ENCODE measurements around the gene MATR3. TPM values are rescaled to one million over a fixed set of nuclear protein-coding genes. Genes with fewer than 3 reads are reported as not detected.
"Not testable (repeated sequence)": the region's sequence is repeated elsewhere in the genome, so short reads cannot be mapped to it uniquely, and the experiment has no call there.

The MATR3 gene
- total and polyA plus RNA-seq, 3 experiments from 2014 or later, result 184 to 364 (median 199) TPM

DNA sequence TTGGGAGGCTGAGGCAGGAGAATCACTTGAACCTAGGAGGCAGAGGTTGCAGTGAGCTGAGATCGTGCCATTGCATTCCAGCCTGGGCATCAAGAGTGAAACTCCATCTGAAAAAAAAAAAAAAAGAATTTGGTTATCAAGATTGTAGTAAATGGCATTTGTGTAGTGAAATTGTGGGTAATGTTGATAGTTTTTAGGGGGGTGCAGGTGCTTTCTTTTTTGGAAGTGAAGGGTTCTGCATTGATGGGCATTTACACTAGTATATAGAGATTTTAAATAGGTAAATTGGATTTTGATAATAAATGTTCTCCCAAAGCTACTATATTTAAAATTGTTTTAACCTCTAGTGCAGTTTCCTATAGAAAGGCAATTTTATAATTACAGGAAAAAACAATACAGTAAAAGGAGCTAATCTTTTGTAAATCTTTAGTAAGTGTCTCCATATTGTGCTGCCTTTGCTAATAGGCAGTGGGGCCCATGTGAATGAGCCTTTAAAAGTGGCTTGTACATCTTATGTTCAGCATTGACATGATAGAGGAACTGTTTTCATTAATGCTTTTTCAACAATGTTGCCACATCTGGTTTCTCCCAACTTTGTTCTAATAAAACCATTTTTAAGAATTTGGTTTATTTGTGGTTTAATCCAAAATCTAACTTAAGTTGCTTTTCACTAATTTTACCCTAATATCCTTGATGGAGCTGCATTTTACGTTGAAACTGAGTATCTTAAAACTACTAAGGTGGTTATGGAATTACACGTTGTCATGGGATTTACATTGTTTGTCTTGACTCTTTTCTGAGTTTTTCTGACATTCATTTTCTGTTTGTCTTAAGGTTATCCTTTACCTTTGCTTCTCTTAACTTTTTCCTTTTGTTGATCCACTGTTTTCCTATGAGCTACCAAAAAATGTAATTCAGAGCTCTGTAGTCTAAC, 11.1 kb downstream of the MATR3 start:
- ChIA-PET CTCF (interaction anchor here (0.8 to 2.3 kb wide), 2 partner anchors 10 to 37 kb away, joined by 3 to 9 read pairs; partner anchors contain the start of gene PAIP2), POLR2A (interaction anchor here (1.1 to 2.5 kb wide), 3 partner anchors 11 to 37 kb away, joined by 3 to 16 read pairs (median 8); partner anchors contain the start of genes MATR3 and PAIP2)
- H3K36me3 Mint-ChIP-seq, result peaks cover 0 to 29% (median 11%) of the 10 kb centered on the region in 3 donors
- Histone ChIP-seq H3K36me3 (ENCODE audit: insufficient read depth, low read length) (no peaks in the 10 kb centered on the region), H3K27me3 (ENCODE audit: insufficient read depth, low read length, poor library complexity, severe bottlenecking) (no peaks in the 10 kb centered on the region), H3K4me1 (ENCODE audit: insufficient read depth, low read length) (peaks cover 98% of the 10 kb centered on the region), H3K27ac (ENCODE audit: low read depth, low read length) (no peak overlapping the region), H3K4me3 (ENCODE audit: low read length) (no peak overlapping the region), H3K9me3 (ENCODE audit: low read length) (no peaks in the 10 kb centered on the region)
- H3K4me3 Mint-ChIP-seq, result peak overlapping the region; percentile 21 to 75 (median 66)
- DNase-seq, result no peak
- H3K27me3 Mint-ChIP-seq, result no peaks in the 10 kb centered on the region
- H3K27ac Mint-ChIP-seq, result peak overlapping the region; percentile 2 to 81 (median 38)
- no peaks in the 10 kb centered on the region for H3K9me3 Mint-ChIP-seq
- peaks cover 90 to 97% (median 95%) of the 10 kb centered on the region in 3 donors for H3K4me1 Mint-ChIP-seq

DNA sequence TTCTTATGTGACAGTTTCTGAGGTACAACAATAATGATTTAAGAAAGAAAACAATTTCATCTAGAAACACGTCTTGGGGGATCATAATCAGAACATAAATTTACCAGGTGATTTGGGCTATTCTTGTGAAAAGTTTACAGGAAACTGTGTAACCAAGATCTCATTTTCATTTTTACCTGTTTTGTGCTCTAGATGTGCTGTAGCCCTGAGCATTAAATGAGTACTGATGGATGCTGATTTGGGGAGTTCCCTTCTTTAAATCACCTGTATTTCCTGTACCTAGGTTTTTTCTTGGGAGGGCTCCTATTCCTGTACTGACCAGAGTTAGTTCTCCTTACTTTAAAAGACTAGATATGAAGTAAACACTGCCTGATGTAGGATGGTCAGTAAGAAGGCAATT, 12.7 kb downstream of the MATR3 start:
- H3K4me1 ChIP-seq (ENCODE audit: insufficient read depth, low read length), result peaks cover 98% of the 10 kb centered on the region
- no peak for DNase-seq
- H3K4me3 Mint-ChIP-seq, result peak overlapping the region; percentile 17 to 75 (median 27)
- peak overlapping the region in 5 of 8 donors; percentile 1 to 51 (median 14) for H3K27ac Mint-ChIP-seq
- no peaks in the 10 kb centered on the region for H3K9me3 ChIP-seq (ENCODE audit: low read length)
- H3K4me1 Mint-ChIP-seq, result peaks cover 90 to 98% (median 97%) of the 10 kb centered on the region in 3 donors
- ChIA-PET POLR2A (interaction anchor here (1.9 kb wide), 1 partner anchor 9 kb away, joined by 4 read pairs; no protein-coding TSS in a partner anchor), CTCF (interaction anchor here (2.3 kb wide), 1 partner anchor 36 kb away, joined by 9 read pairs; the partner anchor contains the start of gene PAIP2)
- no peak overlapping the region for H3K4me3 ChIP-seq (ENCODE audit: low read length)
- H3K36me3 ChIP-seq (ENCODE audit: insufficient read depth, low read length), result no peaks in the 10 kb centered on the region
- no peaks in the 10 kb centered on the region for H3K27me3 ChIP-seq (ENCODE audit: insufficient read depth, low read length, poor library complexity, severe bottlenecking)
- no peaks in the 10 kb centered on the region for H3K27me3 Mint-ChIP-seq
- H3K36me3 Mint-ChIP-seq, result peaks cover 0 to 35% (median 11%) of the 10 kb centered on the region in 3 donors
- no peaks in the 10 kb centered on the region for H3K9me3 Mint-ChIP-seq
- no peak overlapping the region for H3K27ac ChIP-seq (ENCODE audit: low read depth, low read length)

DNA sequence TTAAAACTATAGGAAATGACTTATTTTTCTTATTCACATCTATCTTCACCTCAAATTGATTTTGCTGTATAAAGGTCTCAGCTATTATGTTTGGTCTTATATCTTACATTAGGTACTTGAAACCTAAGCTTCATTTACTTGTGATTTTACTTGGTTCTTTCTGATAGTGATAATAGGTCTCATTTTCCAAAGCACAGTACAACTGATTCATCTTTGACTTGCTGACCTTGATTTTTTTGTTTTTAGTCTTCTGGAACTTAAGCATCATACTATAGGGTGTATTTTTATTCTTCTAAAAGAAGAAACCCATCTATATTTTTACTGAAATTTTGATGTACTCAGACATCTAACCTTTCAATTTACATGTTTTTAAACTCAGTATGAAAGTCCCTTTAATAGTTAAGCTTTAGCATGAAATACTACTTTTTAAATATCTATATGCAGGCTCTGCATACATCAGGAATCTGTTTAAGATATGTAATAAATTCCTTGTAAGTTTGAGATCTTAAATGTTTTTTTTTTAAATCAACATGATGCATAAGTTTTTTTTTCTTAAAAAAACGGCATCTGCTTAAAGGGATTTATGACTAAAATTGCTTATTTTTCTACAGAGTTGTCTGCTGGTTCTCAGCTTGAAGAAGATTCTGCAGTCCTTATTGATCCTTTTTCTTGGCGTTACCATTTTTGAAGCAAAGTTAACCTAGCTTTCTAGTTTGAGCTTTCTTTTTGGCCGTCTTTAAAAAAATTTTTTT, 13.3 kb downstream of the MATR3 start:
- H3K27ac ChIP-seq (ENCODE audit: low read depth, low read length), result no peak overlapping the region
- Mint-ChIP-seq H3K4me1 (peaks cover 89 to 96% (median 96%) of the 10 kb centered on the region in 3 donors), H3K9me3 (no peaks in the 10 kb centered on the region), H3K27me3 (no peaks in the 10 kb centered on the region), H3K27ac (peak overlapping the region in 4 of 8 donors; percentile 1 to 79 (median 42)), H3K36me3 (peaks cover 0 to 33% (median 11%) of the 10 kb centered on the region in 3 donors), H3K4me3 (peak overlapping the region in 6 of 7 donors; percentile 18 to 60 (median 51))
- ChIA-PET CTCF (no interaction called here), POLR2A (interaction anchor here (0.7 to 1.9 kb wide), 3 partner anchors 10 to 33 kb away, joined by 3 to 6 read pairs (median 4); partner anchors contain the start of gene MATR3)
- peaks cover 95% of the 10 kb centered on the region for H3K4me1 ChIP-seq (ENCODE audit: insufficient read depth, low read length)
- H3K27me3 ChIP-seq (ENCODE audit: insufficient read depth, low read length, poor library complexity, severe bottlenecking), result no peaks in the 10 kb centered on the region
- no peaks in the 10 kb centered on the region for H3K36me3 ChIP-seq (ENCODE audit: insufficient read depth, low read length)
- no peaks in the 10 kb centered on the region for H3K9me3 ChIP-seq (ENCODE audit: low read length)
- H3K4me3 ChIP-seq (ENCODE audit: low read length), result no peak overlapping the region
- no peak for DNase-seq

DNA sequence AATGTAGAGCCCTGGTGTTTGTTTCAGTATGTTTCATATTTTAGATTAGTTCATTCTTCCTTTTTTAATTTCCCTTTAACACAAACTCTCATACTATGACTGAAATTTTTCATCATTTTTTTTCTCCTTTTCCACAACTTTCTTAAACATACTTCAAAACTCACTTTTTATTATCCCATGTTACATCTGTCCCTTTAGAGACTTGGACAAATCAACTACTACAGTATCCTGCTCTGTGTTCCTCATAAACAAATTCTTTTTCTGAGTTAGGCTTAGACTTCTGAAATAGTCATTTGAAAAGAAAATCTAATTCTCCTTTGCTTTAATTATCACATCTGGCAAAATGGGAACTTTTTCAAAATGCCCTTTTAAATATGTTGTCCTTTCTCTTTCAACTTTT, 15.3 kb downstream of the MATR3 start:
- H3K36me3 Mint-ChIP-seq, result peaks cover 0 to 32% (median 7%) of the 10 kb centered on the region in 3 donors
- H3K4me1 Mint-ChIP-seq, result peaks cover 85 to 93% (median 92%) of the 10 kb centered on the region in 3 donors
- Histone ChIP-seq H3K4me3 (ENCODE audit: low read length) (no peak overlapping the region), H3K9me3 (ENCODE audit: low read length) (no peaks in the 10 kb centered on the region), H3K27me3 (ENCODE audit: insufficient read depth, low read length, poor library complexity, severe bottlenecking) (no peaks in the 10 kb centered on the region), H3K27ac (ENCODE audit: low read depth, low read length) (no peak overlapping the region), H3K36me3 (ENCODE audit: insufficient read depth, low read length) (no peaks in the 10 kb centered on the region), H3K4me1 (ENCODE audit: insufficient read depth, low read length) (peaks cover 91% of the 10 kb centered on the region)
- ChIA-PET CTCF (no interaction called here), POLR2A (interaction anchor here (1.6 kb wide), 1 partner anchor 15 kb away, joined by 7 read pairs; the partner anchor contains the start of gene MATR3)
- no peaks in the 10 kb centered on the region for H3K9me3 Mint-ChIP-seq
- H3K4me3 Mint-ChIP-seq, result peak overlapping the region; percentile 15 to 66 (median 57)
- no peaks in the 10 kb centered on the region for H3K27me3 Mint-ChIP-seq
- H3K27ac Mint-ChIP-seq, result peak overlapping the region; percentile 18 to 76 (median 46)
- DNase-seq, result no peak

DNA sequence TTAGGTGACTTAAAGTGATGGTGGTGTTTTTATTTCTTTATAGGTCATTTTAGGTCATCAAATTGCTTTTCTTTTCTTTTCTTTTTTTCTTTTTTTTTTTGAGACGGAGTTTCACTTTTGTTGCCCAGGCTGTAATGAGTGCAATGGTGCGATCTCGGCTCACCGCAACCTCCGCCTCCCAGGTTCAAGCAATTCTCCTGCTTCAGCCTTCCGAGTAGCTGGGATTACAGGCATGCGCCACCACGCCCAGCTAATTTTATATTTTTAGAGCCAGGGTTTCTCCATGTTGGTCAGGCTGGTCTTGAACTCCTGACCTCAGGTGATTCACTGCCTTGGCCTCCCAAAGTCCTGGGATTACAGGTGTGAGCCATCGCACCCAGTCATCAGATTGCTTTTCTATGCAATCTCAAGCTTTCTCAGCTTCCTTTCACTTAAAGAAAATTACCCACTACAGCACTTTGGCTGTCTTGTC, 17.2 kb downstream of the MATR3 start:
- POLR2A ChIA-PET, result interaction anchor here (0.7 to 1.0 kb wide), 2 partner anchors 12 to 17 kb away, joined by 5 to 7 read pairs; partner anchors contain the start of gene MATR3
- Mint-ChIP-seq H3K36me3 (peaks cover 6 to 47% (median 6%) of the 10 kb centered on the region in 3 donors), H3K4me3 (peak overlapping the region; percentile 17 to 84 (median 60)), H3K4me1 (peaks cover 82 to 91% (median 89%) of the 10 kb centered on the region in 3 donors), H3K27ac (peak overlapping the region; percentile 28 to 90 (median 79))
- not testable (repeated sequence) for H3K9me3 ChIP-seq (ENCODE audit: low read length); H3K9me3 Mint-ChIP-seq; H3K27ac ChIP-seq (ENCODE audit: low read depth, low read length); H3K27me3 ChIP-seq (ENCODE audit: insufficient read depth, low read length, poor library complexity, severe bottlenecking); DNase-seq; H3K36me3 ChIP-seq (ENCODE audit: insufficient read depth, low read length); H3K27me3 Mint-ChIP-seq; H3K4me3 ChIP-seq (ENCODE audit: low read length)
- CTCF ChIA-PET, result interaction anchor here (1.4 to 1.9 kb wide), 3 partner anchors 10 to 60 kb away, joined by 3 to 7 read pairs (median 6); partner anchors contain the start of gene PAIP2
- peaks cover 87% of the 10 kb centered on the region for H3K4me1 ChIP-seq (ENCODE audit: insufficient read depth, low read length)

DNA sequence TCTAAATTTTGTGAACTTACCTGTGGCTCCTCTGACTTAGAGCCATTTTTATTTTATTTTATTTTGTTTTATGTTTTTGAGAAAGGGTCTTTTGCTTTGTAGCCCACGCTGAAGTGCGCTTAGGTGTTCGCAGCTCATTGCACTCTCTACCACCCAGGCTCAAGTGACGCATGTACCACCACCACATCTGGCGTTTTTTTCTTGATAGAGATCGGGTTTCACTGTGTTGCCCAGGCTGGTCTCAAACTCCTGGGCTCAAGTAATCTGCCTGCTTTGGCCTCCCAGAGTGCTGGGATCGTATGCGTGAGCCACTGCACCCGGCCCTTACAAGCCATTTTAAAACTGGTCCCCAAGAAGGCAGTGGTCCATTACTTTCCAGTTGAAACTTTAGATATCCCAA, 18.5 kb downstream of the MATR3 start:
- Mint-ChIP-seq H3K4me1 (peaks cover 73 to 84% (median 83%) of the 10 kb centered on the region in 3 donors), H3K27ac (peak overlapping the region in 1 of 8 donors; percentile 26), H3K9me3 (no peaks in the 10 kb centered on the region), H3K36me3 (peaks cover 6 to 59% (median 8%) of the 10 kb centered on the region in 3 donors), H3K4me3 (peak overlapping the region in 4 of 7 donors; percentile 20 to 45 (median 38)), H3K27me3 (no peaks in the 10 kb centered on the region)
- DNase-seq, result no peak
- Histone ChIP-seq H3K4me3 (ENCODE audit: low read length) (no peak overlapping the region), H3K4me1 (ENCODE audit: insufficient read depth, low read length) (peaks cover 74% of the 10 kb centered on the region), H3K9me3 (ENCODE audit: low read length) (no peaks in the 10 kb centered on the region), H3K36me3 (ENCODE audit: insufficient read depth, low read length) (peaks cover 22% of the 10 kb centered on the region), H3K27me3 (ENCODE audit: insufficient read depth, low read length, poor library complexity, severe bottlenecking) (no peaks in the 10 kb centered on the region), H3K27ac (ENCODE audit: low read depth, low read length) (no peak overlapping the region)
- CTCF ChIA-PET, result interaction anchor here (1.2 to 1.7 kb wide), 4 partner anchors 15 to 32 kb away, joined by 3 to 6 read pairs (median 4); partner anchors contain the start of gene PAIP2
- POLR2A ChIA-PET, result interaction anchor here (1.5 kb wide), 1 partner anchor 30 kb away, joined by 8 read pairs; the partner anchor contains the start of gene PAIP2

DNA sequence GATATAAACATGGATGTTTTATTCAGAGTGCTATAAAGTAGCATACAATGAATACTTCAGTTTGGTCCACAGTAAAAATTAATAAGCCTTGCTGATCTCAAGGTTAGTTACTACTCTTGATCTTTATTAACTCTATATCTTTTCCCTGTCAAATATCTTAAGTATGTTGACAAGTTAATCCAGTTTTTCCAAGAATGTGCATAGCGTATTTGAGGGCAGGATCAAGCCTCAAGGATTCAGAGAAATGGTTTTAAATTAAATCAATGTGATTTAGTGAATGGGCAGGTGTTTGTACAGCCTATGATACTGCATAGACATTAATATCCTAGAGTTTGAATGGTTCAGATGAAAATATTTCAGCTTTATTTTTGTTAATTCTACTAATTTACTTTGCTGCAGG, 20.7 kb downstream of the MATR3 start:
- no peaks in the 10 kb centered on the region for H3K9me3 ChIP-seq (ENCODE audit: low read length)
- ChIA-PET CTCF (no interaction called here), POLR2A (no interaction called here)
- peaks cover 44% of the 10 kb centered on the region for H3K36me3 ChIP-seq (ENCODE audit: insufficient read depth, low read length)
- Mint-ChIP-seq H3K4me1 (peaks cover 51 to 64% (median 63%) of the 10 kb centered on the region in 3 donors), H3K9me3 (no peaks in the 10 kb centered on the region), H3K27me3 (no peaks in the 10 kb centered on the region), H3K36me3 (peaks cover 4 to 62% (median 6%) of the 10 kb centered on the region in 3 donors), H3K4me3 (peak overlapping the region in 2 of 7 donors; percentile 32 to 51), H3K27ac (peak overlapping the region in 3 of 8 donors; percentile 18 to 40 (median 36))
- no peak for DNase-seq
- no peaks in the 10 kb centered on the region for H3K27me3 ChIP-seq (ENCODE audit: insufficient read depth, low read length, poor library complexity, severe bottlenecking)
- peaks cover 52% of the 10 kb centered on the region for H3K4me1 ChIP-seq (ENCODE audit: insufficient read depth, low read length)
- H3K4me3 ChIP-seq (ENCODE audit: low read length), result no peak overlapping the region
- H3K27ac ChIP-seq (ENCODE audit: low read depth, low read length), result no peak overlapping the region
